NCI-H345 treated with DMSO at 0.1 percent for 48 hours (cell line): ENCODE measurements around the gene RAI1.
A peak's percentile ranks its signal among the peaks of the same experiment; 100 is the strongest.

Source experiments
- DNase-seq: peaks from one replicate; lab custom pipeline; 2025; ENCODE audit not compliant: unreplicated experiment; lab: John Stamatoyannopoulos, UW

The RAI1 gene

GRCh38 chr17:17824783-17825614 lies 143.7 kb downstream of the RAI1 start:
- DNase-seq, result no peak

GRCh38 chr17:17826342-17826713 lies 145.1 kb downstream of the RAI1 start:
- DNase-seq, result no peak

GRCh38 chr17:17826942-17827785 lies 145.9 kb downstream of the RAI1 start:
- no peak for DNase-seq

GRCh38 chr17:17827826-17828621 lies 146.8 kb downstream of the RAI1 start:
- no peak for DNase-seq

- DNase-seq, result no peak
Measured at GRCh38 chr17:17830269-17830567, 149.0 kb downstream of the RAI1 start.

- DNase-seq, result no peak
Measured at GRCh38 chr17:17830740-17831207, 149.5 kb downstream of the RAI1 start.

- no peak for DNase-seq
Measured at GRCh38 chr17:17831208-17832031, 150.2 kb downstream of the RAI1 start.

GRCh38 chr17:17832032-17832363 lies 150.7 kb downstream of the RAI1 start:
- no peak for DNase-seq

GRCh38 chr17:17833658-17834357 lies 152.6 kb downstream of the RAI1 start:
- no peak for DNase-seq

GRCh38 chr17:17834974-17835373 lies 153.7 kb downstream of the RAI1 start:
- DNase-seq, result no peak

- DNase-seq, result no peak
Measured at GRCh38 chr17:17835415-17836249, 154.4 kb downstream of the RAI1 start.

- DNase-seq, result peak; percentile 60
Measured at GRCh38 chr17:17836250-17836817, 155.1 kb downstream of the RAI1 start.

GRCh38 chr17:17836818-17837379 lies 155.6 kb downstream of the RAI1 start, which contains the start of gene SREBF1:
TSS of gene SREBF1 (minus strand) at chr17:17836986. CDS start at chr17:17836817, 169 bp downstream.
- DNase-seq, result no peak

GRCh38 chr17:17837380-17837821 lies 156.1 kb downstream of the RAI1 start:
- DNase-seq, result no peak

GRCh38 chr17:17837966-17838962 lies 157.0 kb downstream of the RAI1 start:
- peak; percentile 8 for DNase-seq

- peak; percentile 52 for DNase-seq
Measured at GRCh38 chr17:17839791-17840707, 158.8 kb downstream of the RAI1 start.
